Naive thymus-derived CD8-positive, alpha-beta T cell (primary cell): ENCODE measurements around the gene HOXB2. TPM values are rescaled to one million over a fixed set of nuclear protein-coding genes. Genes with fewer than 3 reads are reported as not detected.

Experiments
- ATAC-seq, 2 donors: fragments of 150-1000 bp; cut with Tn5 transposase in 1 of 2; sonication (Bioruptor Pico), chemical (Tn5 transposase) in 1 of 2; 1 replicate in 1 of 2; 2 replicates in 1 of 2; pipeline ENCODE4 v1.10.0; 2021; ENCODE audit warnings: mild to moderate bottlenecking in 2 of 2, moderate library complexity in 2 of 2
- POLR2A ChIA-PET: fragments of 350-600 bp; sonication (Branson Sonifier 250); formaldehyde crosslinking; loops from one replicate; lab custom pipeline; 2021; ENCODE audit warnings: antibody characterized with exemption; lab: Charles Lee
- DNase-seq, 10 donors: peaks; one replicate each; pipeline versions ENCODE4 v3.0.0 to v3.0.0-alpha.2; 2020 to 2022
- H3K27ac Mint-ChIP-seq, 10 donors: one replicate each; pipeline ENCODE4 v1.8.0; 2020 to 2022; ENCODE audit warnings: mild to moderate bottlenecking in 10 of 10, mixed read lengths in 10 of 10, moderate library complexity in 4 of 10, inconsistent platforms in 1 of 10
- H3K27me3 Mint-ChIP-seq, 5 donors: one replicate each; pipeline ENCODE4 v1.8.0; 2021 to 2022; ENCODE audit warnings: mixed read lengths in 5 of 5
- H3K36me3 Mint-ChIP-seq, 3 donors: one replicate each; pipeline ENCODE4 v1.8.0; 2020 to 2022; ENCODE audit warnings: mixed read lengths in 3 of 3, mild to moderate bottlenecking in 2 of 3, inconsistent platforms in 1 of 3
- H3K4me1 Mint-ChIP-seq, 4 donors: one replicate each; pipeline ENCODE4 v1.8.0; 2021 to 2022; ENCODE audit warnings: mixed read lengths in 4 of 4
- H3K4me3 Mint-ChIP-seq, 10 donors: one replicate each; pipeline ENCODE4 v1.8.0; 2020 to 2022; ENCODE audit warnings: mild to moderate bottlenecking in 10 of 10, mixed read lengths in 10 of 10, moderate library complexity in 6 of 10, inconsistent platforms in 1 of 10
- H3K9me3 Mint-ChIP-seq, 9 donors: one replicate each; pipeline ENCODE4 v1.8.0; 2020 to 2022; ENCODE audit warnings: mixed read lengths in 9 of 9, mild to moderate bottlenecking in 3 of 9, inconsistent platforms in 1 of 9, moderate library complexity in 1 of 9
- polyA plus RNA-seq, 3 donors: library from polyadenylated mRNA; unstranded; fragments of 300-500 nt; fragmentation: Illumina TruSeq; gene quantifications; one replicate each; pipeline ENCODE4 v1.2.3, GENCODE V29; 2021
- total RNA-seq, 8 experiments: library from RNA in 2 of 8; stranded (reverse) in 2 of 8; gene quantifications; one replicate each; pipeline ENCODE4 v1.2.3 and lab custom pipeline; 2021 to 2026

Gene HOXB2
- total and polyA plus RNA-seq, 5 experiments from 2014 or later = 7.6 to 32.4 (median 16.4) TPM

- ATAC-seq = peak; percentile 7 to 14
- DNase-seq = no peak
- POLR2A ChIA-PET = interaction anchor here (0.7 to 2.2 kb wide), 5 partner anchors 11 to 117 kb away, joined by 3 to 5 read pairs (median 3); no protein-coding TSS in a partner anchor
- no peaks in the 10 kb centered on the region for H3K9me3 Mint-ChIP-seq
- peak overlapping the region; percentile 52 to 99 (median 75) for H3K4me3 Mint-ChIP-seq
- H3K27ac Mint-ChIP-seq = peak overlapping the region in 9 of 10 donors; percentile 78 to 99 (median 90)
- H3K27me3 Mint-ChIP-seq = peaks cover 4 to 35% (median 7%) of the 10 kb centered on the region in 5 donors
- H3K4me1 Mint-ChIP-seq = peaks cover 11 to 47% (median 29%) of the 10 kb centered on the region in 4 donors
- H3K36me3 Mint-ChIP-seq = peaks cover 0 to 4% (median 0%) of the 10 kb centered on the region in 3 donors
Measured at GRCh38 chr17:48548523-48549280, 3.8 kb upstream of the HOXB2 start.

DNA sequence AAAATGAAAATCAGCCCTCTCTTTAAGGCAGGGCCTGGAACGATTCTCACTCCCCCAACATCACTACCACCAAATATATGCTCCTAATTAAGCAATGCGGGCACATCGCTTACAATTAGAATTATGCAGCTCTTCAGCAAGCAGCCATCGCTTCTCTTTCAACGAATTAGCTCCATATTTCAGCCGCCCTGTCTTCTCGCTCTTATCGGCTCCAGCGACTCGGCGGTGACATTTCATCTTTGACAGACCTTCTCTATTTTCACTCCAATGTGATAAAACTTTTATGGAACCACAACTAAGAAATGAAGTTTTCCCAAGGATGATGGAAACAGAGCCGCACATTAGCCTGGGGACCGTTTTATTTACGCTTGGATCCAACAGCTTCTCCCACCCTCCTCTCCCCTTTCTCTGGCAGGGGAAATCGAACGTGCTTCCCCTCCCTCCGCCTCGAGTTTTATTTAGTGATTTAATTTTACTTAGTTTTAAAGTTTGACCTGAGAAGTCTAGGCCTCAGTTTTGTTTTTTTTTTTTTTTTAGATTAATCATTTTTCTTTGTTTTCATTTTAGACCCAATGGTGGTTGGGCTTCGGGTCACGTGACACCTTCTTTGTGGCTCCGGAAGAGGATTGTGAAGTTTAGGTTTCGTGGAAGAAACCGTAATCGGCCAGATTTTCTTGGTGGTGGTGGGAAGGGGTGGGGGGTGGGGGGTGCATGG is 3.1 kb upstream of the HOXB2 start:
- peaks cover 4 to 32% (median 7%) of the 10 kb centered on the region in 5 donors for H3K27me3 Mint-ChIP-seq
- POLR2A ChIA-PET = interaction anchor here (0.6 to 3.0 kb wide), 9 partner anchors 9 to 1136 kb away, joined by 3 to 9 read pairs (median 5); partner anchors contain the start of gene HOXB4
- ATAC-seq (peak; percentile 8 to 22), DNase-seq (peak in 6 of 10 donors; percentile 12 to 80 (median 36))
- peaks cover 11 to 47% (median 31%) of the 10 kb centered on the region in 4 donors for H3K4me1 Mint-ChIP-seq
- H3K4me3 Mint-ChIP-seq = peak overlapping the region; percentile 52 to 99 (median 75)
- H3K27ac Mint-ChIP-seq = peak overlapping the region in 9 of 10 donors; percentile 78 to 99 (median 90)
- H3K9me3 Mint-ChIP-seq = no peaks in the 10 kb centered on the region
- H3K36me3 Mint-ChIP-seq = peaks cover 0 to 4% (median under 1%) of the 10 kb centered on the region in 3 donors

DNA sequence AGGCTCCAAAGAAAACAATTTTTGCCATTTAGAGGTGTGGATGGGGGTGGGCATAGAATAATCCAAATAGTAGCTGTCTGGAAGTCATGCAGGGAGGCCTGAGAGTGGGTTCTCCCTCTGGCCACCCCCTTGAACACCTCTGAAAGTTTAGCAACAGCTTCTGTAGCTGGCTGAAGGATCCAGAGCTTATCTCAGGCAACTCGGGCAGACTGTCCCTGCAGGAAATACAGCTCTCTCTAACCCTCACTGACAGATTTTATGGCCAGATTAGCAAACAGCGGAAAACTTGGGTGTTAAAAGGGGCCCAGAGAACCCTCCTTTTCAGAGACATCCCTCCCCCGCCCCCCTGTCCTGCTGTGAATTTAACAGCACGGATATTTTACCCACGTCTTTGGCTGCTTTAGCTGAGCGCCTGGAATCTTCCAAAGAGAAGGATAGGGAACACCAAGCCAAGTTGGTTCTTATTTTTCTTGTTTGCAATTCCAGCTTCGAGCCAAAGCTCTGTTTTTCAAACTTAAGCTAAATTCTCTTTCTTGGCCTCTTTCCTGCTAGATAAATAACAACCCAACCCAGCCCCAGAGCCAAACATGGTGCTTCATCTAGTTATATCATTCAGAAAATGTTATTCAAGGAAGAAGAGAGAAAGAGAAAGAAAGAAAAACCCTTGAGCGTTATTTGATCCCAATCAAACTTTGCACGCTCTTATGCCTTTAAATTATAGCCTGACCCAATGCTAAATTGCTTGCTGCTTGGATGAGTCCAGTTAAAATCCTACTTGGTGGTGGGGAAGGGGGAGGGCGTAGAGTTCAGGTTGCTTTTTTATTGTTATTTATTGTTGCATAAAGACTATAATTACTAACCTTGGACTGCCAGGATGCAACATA is 2.3 kb upstream of the HOXB2 start:
- peak overlapping the region in 9 of 10 donors; percentile 78 to 99 (median 90) for H3K27ac Mint-ChIP-seq
- peaks cover 6 to 36% (median 7%) of the 10 kb centered on the region in 5 donors for H3K27me3 Mint-ChIP-seq
- no peaks in the 10 kb centered on the region for H3K9me3 Mint-ChIP-seq
- peaks cover 0 to 4% (median 4%) of the 10 kb centered on the region in 3 donors for H3K36me3 Mint-ChIP-seq
- H3K4me1 Mint-ChIP-seq = peaks cover 14 to 53% (median 36%) of the 10 kb centered on the region in 4 donors
- ATAC-seq = no peak
- no peak for DNase-seq
- H3K4me3 Mint-ChIP-seq = peak overlapping the region; percentile 28 to 99 (median 78)
- POLR2A ChIA-PET = interaction anchor here (0.5 to 3.0 kb wide), 11 partner anchors 8 to 1135 kb away, joined by 3 to 9 read pairs (median 5); partner anchors contain the start of gene HOXB4

DNA sequence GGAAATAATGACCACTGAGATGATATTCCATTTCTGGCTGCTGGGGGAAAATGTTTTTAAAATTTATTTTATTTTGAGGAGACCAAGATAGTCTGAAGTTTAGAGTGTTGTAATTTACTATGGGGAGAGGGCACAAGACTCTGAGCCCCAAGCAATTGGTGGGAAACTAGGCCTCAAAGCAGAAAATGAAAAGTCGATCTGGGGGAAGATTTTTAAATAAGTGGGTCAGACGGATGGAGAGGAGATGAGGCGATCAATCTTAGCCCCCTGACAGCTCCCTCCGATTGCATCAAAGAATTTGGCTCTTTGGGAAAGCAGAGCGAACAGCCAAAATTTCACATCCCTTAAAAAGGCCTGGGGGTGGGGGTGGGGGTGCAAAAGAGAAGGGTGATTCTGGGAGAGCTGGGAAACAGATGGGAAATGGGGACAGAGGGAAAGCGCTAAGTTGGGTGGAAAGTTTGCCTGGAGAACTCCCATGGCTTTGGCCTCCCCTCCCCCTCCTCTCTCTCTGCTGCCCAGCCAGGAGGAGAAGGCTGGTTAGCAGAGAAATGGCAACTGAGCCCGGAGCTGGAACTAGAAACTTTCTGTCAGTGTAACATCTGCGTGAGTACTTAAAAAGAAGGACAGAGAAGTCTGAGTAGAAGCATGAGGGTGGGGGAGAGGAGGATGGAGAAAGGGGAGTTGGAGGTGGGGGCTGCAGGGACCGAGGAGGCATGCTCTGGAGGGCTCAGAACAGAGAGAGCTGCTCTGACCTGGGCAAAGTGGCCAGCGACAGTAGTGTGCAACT is 1.4 kb upstream of the HOXB2 start:
- H3K27me3 Mint-ChIP-seq = peaks cover 6 to 41% (median 12%) of the 10 kb centered on the region in 5 donors
- POLR2A ChIA-PET = interaction anchor here (0.5 to 3.0 kb wide), 6 partner anchors 9 to 163 kb away, joined by 4 to 9 read pairs (median 5); partner anchors contain the start of gene HOXB4
- H3K4me1 Mint-ChIP-seq = peaks cover 19 to 60% (median 42%) of the 10 kb centered on the region in 4 donors
- ATAC-seq = no peak
- H3K9me3 Mint-ChIP-seq = no peaks in the 10 kb centered on the region
- H3K36me3 Mint-ChIP-seq = peaks cover 0 to 4% (median 4%) of the 10 kb centered on the region in 3 donors
- no peak for DNase-seq
- H3K4me3 Mint-ChIP-seq = peak overlapping the region; percentile 16 to 99 (median 69)
- peak overlapping the region in 8 of 10 donors; percentile 60 to 99 (median 86) for H3K27ac Mint-ChIP-seq

DNA sequence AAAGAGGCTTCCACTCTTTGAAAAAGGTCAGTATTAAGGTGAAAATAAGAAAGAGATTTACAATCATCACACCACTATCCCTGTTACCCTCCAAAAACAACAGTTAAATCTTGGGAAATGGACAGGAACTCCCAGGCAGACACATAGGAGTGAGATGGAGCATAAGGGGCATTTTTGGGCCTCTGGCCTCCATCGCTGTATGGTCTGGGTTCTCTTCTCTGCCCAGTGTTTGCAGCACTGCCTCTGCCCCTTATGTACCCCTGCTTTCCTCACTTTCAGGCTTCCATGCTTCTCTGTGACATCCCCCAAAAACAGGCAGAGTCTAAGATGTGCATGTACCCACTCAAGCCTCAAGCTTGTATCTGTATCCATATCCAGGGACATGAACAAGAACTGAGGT is 630 bp upstream of the HOXB2 start:
- ATAC-seq (no peak), DNase-seq (no peak)
- Mint-ChIP-seq H3K4me3 (peak overlapping the region; percentile 82 to 99 (median 94)), H3K27me3 (peaks cover 6 to 41% (median 12%) of the 10 kb centered on the region in 5 donors), H3K9me3 (no peaks in the 10 kb centered on the region), H3K27ac (peak overlapping the region in 8 of 10 donors; percentile 60 to 99 (median 87)), H3K36me3 (peaks cover 2 to 4% (median 4%) of the 10 kb centered on the region in 3 donors), H3K4me1 (peaks cover 21 to 64% (median 48%) of the 10 kb centered on the region in 4 donors)
- POLR2A ChIA-PET = interaction anchor here (3.0 kb wide), 1 partner anchor 33 kb away, joined by 9 read pairs; the partner anchor contains the start of gene HOXB4

DNA sequence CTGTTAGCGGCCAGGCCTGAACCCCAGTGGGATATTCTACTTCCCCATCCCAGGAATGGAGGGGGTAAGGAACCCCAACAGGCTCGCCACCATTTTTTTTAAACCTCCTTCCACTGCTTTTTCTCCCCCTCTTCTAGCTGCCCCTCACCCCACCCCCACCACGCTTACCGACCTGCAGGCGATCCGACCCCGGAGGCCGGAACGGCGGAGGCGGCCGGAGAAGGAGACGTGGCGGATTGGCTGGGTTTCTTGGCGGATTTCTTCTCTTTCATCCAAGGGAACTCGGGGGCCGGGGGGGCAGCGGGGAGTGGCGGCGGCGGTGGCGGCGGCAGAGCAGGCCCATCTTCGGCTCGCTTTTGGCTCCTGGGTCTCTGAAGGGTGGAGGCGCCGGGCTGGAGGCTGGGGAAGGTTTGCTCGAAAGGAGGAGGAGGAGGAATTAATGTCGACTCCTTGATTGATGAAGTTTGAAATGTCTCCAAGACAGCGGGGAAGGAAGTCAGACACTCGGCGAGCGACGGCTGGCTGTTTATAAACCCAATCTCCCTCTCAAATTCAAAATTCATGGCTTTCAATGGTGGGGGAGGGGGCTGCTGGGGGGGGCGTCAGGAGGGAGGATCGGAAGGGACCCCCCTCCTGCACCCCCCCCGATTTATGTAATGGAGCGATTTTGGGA is 424 bp downstream of the HOXB2 start:
- Mint-ChIP-seq H3K36me3 (peaks cover 2 to 4% (median 2%) of the 10 kb centered on the region in 3 donors), H3K4me1 (peaks cover 20 to 66% (median 50%) of the 10 kb centered on the region in 4 donors), H3K9me3 (no peaks in the 10 kb centered on the region), H3K27me3 (peaks cover 6 to 41% (median 12%) of the 10 kb centered on the region in 5 donors), H3K4me3 (peak overlapping the region; percentile 82 to 99 (median 94)), H3K27ac (peak overlapping the region; percentile 86 to 99 (median 94))
- DNase-seq (peak in 6 of 10 donors; percentile 20 to 46 (median 36)), ATAC-seq (peak in 1 of 2 donors; percentile 7)
- POLR2A ChIA-PET = interaction anchor here (0.5 to 2.0 kb wide), 5 partner anchors 10 to 33 kb away, joined by 3 to 5 read pairs (median 4); no protein-coding TSS in a partner anchor

DNA sequence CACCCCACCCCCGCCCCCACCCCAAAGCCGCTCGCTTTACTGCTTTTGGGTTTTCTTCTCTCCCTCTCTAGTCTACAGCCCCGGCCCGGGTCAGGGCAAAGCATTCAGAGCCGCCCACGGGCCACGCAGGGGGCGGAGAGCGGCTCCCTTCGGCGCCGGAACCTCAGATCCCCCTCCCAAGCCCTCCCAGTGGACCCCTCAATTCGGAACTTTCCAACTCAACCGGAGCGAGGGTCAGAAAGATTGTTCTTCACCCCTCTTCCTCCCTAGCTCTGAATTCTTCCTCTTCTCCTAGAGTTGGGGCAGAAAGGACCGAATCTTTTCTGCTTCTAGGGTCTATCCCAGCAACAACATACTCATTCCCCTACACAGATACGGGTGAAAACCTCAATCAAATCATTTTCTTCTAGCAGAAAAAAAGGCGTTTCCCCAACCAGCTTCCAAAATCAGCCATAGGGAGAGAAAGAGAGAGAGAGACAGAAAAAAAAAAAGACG is 1.0 kb downstream of the HOXB2 start:
- ATAC-seq (peak; percentile 37 to 44), DNase-seq (peak in 4 of 10 donors; percentile 15 to 38 (median 30))
- POLR2A ChIA-PET = interaction anchor here (1.0 to 2.0 kb wide), 4 partner anchors 12 to 34 kb away, joined by 3 to 5 read pairs (median 4); no protein-coding TSS in a partner anchor
- Mint-ChIP-seq H3K9me3 (no peaks in the 10 kb centered on the region), H3K27ac (peak overlapping the region; percentile 86 to 99 (median 94)), H3K4me3 (peak overlapping the region; percentile 82 to 99 (median 94)), H3K4me1 (peaks cover 20 to 66% (median 50%) of the 10 kb centered on the region in 4 donors), H3K36me3 (peaks cover 2 to 4% (median 2%) of the 10 kb centered on the region in 3 donors), H3K27me3 (peaks cover 6 to 41% (median 14%) of the 10 kb centered on the region in 5 donors)

GRCh38 chr17:48543107-48543853 is 1.6 kb downstream of the HOXB2 start:
- peaks cover 2 to 4% (median 2%) of the 10 kb centered on the region in 3 donors for H3K36me3 Mint-ChIP-seq
- DNase-seq (peak in 9 of 10 donors; percentile 36 to 78 (median 53)), ATAC-seq (peak; percentile 59 to 61)
- POLR2A ChIA-PET = interaction anchor here (1.0 to 2.3 kb wide), 5 partner anchors 12 to 34 kb away, joined by 3 to 12 read pairs (median 5); no protein-coding TSS in a partner anchor
- H3K27me3 Mint-ChIP-seq = peaks cover 6 to 41% (median 14%) of the 10 kb centered on the region in 5 donors
- no peaks in the 10 kb centered on the region for H3K9me3 Mint-ChIP-seq
- peaks cover 20 to 60% (median 48%) of the 10 kb centered on the region in 4 donors for H3K4me1 Mint-ChIP-seq
- peak overlapping the region; percentile 82 to 99 (median 98) for H3K4me3 Mint-ChIP-seq
- peak overlapping the region; percentile 93 to 100 (median 98) for H3K27ac Mint-ChIP-seq

GRCh38 chr17:48542698-48543106 is 2.2 kb downstream of the HOXB2 start:
- Mint-ChIP-seq H3K36me3 (peaks cover 2 to 4% (median 2%) of the 10 kb centered on the region in 3 donors), H3K9me3 (no peaks in the 10 kb centered on the region), H3K4me3 (peak overlapping the region; percentile 82 to 99 (median 98)), H3K27ac (peak overlapping the region; percentile 90 to 100 (median 98)), H3K4me1 (peaks cover 18 to 54% (median 44%) of the 10 kb centered on the region in 4 donors), H3K27me3 (peaks cover 6 to 41% (median 14%) of the 10 kb centered on the region in 5 donors)
- POLR2A ChIA-PET = interaction anchor here (1.6 to 2.3 kb wide), 4 partner anchors 10 to 36 kb away, joined by 4 to 12 read pairs (median 6); no protein-coding TSS in a partner anchor
- no peak for ATAC-seq
- no peak for DNase-seq
